Measurements from ENCODE around the gene RFLNA. TPM values are rescaled to one million over a fixed set of nuclear protein-coding genes. Genes with fewer than 3 reads are reported as not detected.

The RFLNA gene
- total and polyA plus RNA-seq, 2 donors (not counting 1 experiment from before 2014, with no cell fraction given): not detected

DNA sequence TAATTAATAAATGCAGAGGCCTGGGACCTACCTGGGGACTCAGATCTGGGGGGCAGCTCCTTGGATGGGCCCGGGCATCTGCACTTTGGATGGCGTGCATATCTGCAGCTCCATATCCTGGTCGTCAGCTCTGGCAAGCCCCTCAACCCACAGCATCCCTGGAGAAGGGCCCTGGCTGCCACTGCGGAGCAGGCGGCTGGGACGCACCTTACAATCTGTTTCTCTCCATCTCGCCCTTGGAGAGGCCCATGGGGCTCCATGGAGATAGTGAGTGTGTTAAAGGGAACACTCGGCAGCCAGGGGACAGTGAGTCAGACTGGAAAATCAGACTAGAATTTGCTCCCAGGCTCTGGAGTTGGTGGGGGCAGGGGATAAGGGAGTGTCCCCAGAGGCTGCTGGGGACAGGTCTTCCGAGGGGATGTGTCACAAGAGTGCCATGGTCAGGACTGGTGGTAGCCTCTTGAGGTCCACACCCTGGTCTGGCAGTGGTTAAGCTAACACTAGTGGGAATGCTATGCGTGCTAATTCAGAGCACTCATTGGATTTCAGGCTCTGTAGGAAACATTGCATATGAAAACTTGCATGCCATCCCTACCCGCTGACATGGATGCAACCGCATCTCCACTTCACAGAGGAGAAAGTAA, 21.5 kb downstream of the RFLNA start:
- Histone ChIP-seq H3K9ac (ENCODE audit: low read length) (no peak overlapping the region), H3K27me3 (replicated peaks in 1 of 4; ENCODE audit: control extremely low read depth in 1 of 4, control insufficient read depth in 3 of 4, insufficient read depth in 4 of 4, low read length in 3 of 4) (no peaks in the 10 kb centered on the region), H3K36me3 (replicated peaks in 1 of 2; ENCODE audit: control extremely low read depth in 1 of 2, control insufficient read depth in 1 of 2, extremely low read depth in 1 of 2, insufficient read depth in 2 of 2, low read length in 1 of 2) (no peaks in the 10 kb centered on the region), H3K4me1 (ENCODE audit: control insufficient read depth in 2 of 2, insufficient read depth in 2 of 2, low read length in 2 of 2) (no peaks in the 10 kb centered on the region), H3K9me3 (ENCODE audit: control extremely low read depth in 1 of 3, control insufficient read depth in 2 of 3, insufficient read depth in 1 of 3, low read length in 2 of 3) (no peaks in the 10 kb centered on the region), H3K4me2 (replicated peaks; ENCODE audit: low read depth, low read length, poor library complexity, severe bottlenecking) (no peak overlapping the region), H2AFZ (ENCODE audit: insufficient read depth, low read depth, low read length, poor library complexity, severe bottlenecking) (no peak overlapping the region), H4K20me1 (ENCODE audit: control insufficient read depth, insufficient read depth, low read length, poor library complexity, severe bottlenecking) (no peaks in the 10 kb centered on the region), H3K79me2 (ENCODE audit: control insufficient read depth, insufficient read depth, low read length) (no peaks in the 10 kb centered on the region), H3K27ac (ENCODE audit: low read length in 2 of 2) (no peak overlapping the region), H3K4me3 (ENCODE audit: control extremely low read depth in 1 of 5, extremely low read depth in 1 of 5, insufficient read depth in 1 of 5, low read depth in 2 of 5, low read length in 4 of 5) (no peak overlapping the region)
- ChIA-PET POLR2A (no interaction called here), CTCF (no interaction called here)
- intact Hi-C loops (cut with micrococcal nuclease): no loop called here
- 89% methylated on average over 11 of the region's 12 CpGs for WGBS (ENCODE audit: insufficient coverage)
- no peaks in the 10 kb centered on the region for H3K27me3 Mint-ChIP-seq
- TF ChIP-seq, protein P1, sequence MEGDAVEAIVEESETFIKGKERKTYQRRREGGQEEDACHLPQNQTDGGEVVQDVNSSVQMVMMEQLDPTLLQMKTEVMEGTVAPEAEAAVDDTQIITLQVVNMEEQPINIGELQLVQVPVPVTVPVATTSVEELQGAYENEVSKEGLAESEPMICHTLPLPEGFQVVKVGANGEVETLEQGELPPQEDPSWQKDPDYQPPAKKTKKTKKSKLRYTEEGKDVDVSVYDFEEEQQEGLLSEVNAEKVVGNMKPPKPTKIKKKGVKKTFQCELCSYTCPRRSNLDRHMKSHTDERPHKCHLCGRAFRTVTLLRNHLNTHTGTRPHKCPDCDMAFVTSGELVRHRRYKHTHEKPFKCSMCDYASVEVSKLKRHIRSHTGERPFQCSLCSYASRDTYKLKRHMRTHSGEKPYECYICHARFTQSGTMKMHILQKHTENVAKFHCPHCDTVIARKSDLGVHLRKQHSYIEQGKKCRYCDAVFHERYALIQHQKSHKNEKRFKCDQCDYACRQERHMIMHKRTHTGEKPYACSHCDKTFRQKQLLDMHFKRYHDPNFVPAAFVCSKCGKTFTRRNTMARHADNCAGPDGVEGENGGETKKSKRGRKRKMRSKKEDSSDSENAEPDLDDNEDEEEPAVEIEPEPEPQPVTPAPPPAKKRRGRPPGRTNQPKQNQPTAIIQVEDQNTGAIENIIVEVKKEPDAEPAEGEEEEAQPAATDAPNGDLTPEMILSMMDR (IDR thresholded peaks at IDR 0.05): no peak
- TF ChIP-seq EZH2 (IDR thresholded peaks at IDR 0.05; ENCODE audit: borderline replicate concordance, insufficient read depth, low read depth, low read length, poor library complexity, severe bottlenecking): no peak
- DNase-seq: no peak
- no peaks in the 10 kb centered on the region for H3K9me3 Mint-ChIP-seq (ENCODE audit: insufficient read depth)
- no peak overlapping the region for H3K4me3 Mint-ChIP-seq
- no peak for ATAC-seq (ENCODE audit: low read depth)
- H3K27ac Mint-ChIP-seq: no peak overlapping the region
- no peaks in the 10 kb centered on the region for H3K4me1 Mint-ChIP-seq

DNA sequence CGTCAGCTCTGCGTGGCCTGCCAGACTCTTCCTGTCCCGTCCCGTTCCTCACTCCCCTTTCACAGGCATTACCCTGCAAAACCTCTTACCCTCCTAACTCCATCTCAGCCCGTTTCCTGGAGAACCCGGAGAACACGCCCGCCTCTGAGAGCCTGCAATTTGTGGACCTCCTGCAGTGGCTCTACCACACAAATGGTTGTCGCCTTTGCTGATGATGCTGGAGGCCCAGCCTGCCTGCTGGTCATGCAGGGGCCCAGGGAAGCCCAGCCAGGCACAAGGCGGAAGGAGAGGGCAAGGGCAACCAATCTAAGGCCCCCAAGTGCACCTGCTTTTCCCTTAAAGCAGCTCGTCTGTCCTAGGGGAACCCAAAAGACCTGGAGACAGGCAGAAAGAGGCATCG, 22.5 kb downstream of the RFLNA start:
- 87% methylated on average over 12 of the region's 12 CpGs for WGBS (ENCODE audit: insufficient coverage)
- Mint-ChIP-seq H3K4me1 (no peaks in the 10 kb centered on the region), H3K27ac (no peak overlapping the region), H3K27me3 (no peaks in the 10 kb centered on the region), H3K9me3 (ENCODE audit: insufficient read depth) (no peaks in the 10 kb centered on the region), H3K4me3 (no peak overlapping the region)
- intact Hi-C loops (cut with micrococcal nuclease): no loop called here
- ATAC-seq (ENCODE audit: low read depth): no peak
- Histone ChIP-seq H2AFZ (ENCODE audit: insufficient read depth, low read depth, low read length, poor library complexity, severe bottlenecking) (no peak overlapping the region), H3K9ac (ENCODE audit: low read length) (no peak overlapping the region), H3K79me2 (ENCODE audit: control insufficient read depth, insufficient read depth, low read length) (no peaks in the 10 kb centered on the region), H3K36me3 (replicated peaks in 1 of 2; ENCODE audit: control extremely low read depth in 1 of 2, control insufficient read depth in 1 of 2, extremely low read depth in 1 of 2, insufficient read depth in 2 of 2, low read length in 1 of 2) (no peaks in the 10 kb centered on the region), H3K9me3 (ENCODE audit: control extremely low read depth in 1 of 3, control insufficient read depth in 2 of 3, insufficient read depth in 1 of 3, low read length in 2 of 3) (peaks cover 0 to 4% (median 0%) of the 10 kb centered on the region in 3 donors), H3K4me3 (ENCODE audit: control extremely low read depth in 1 of 5, extremely low read depth in 1 of 5, insufficient read depth in 1 of 5, low read depth in 2 of 5, low read length in 4 of 5) (no peak overlapping the region), H3K4me1 (ENCODE audit: control insufficient read depth in 2 of 2, insufficient read depth in 2 of 2, low read length in 2 of 2) (no peaks in the 10 kb centered on the region), H3K27ac (ENCODE audit: low read length in 2 of 2) (no peak overlapping the region), H3K4me2 (replicated peaks; ENCODE audit: low read depth, low read length, poor library complexity, severe bottlenecking) (no peak overlapping the region), H4K20me1 (ENCODE audit: control insufficient read depth, insufficient read depth, low read length, poor library complexity, severe bottlenecking) (no peaks in the 10 kb centered on the region), H3K27me3 (replicated peaks in 1 of 4; ENCODE audit: control extremely low read depth in 1 of 4, control insufficient read depth in 3 of 4, insufficient read depth in 4 of 4, low read length in 3 of 4) (no peaks in the 10 kb centered on the region)
- DNase-seq: no peak
- ChIA-PET POLR2A (no interaction called here), CTCF (no interaction called here)
- TF ChIP-seq EZH2 (IDR thresholded peaks at IDR 0.05; ENCODE audit: borderline replicate concordance, insufficient read depth, low read depth, low read length, poor library complexity, severe bottlenecking): no peak
- TF ChIP-seq, protein P1 (IDR thresholded peaks at IDR 0.05): no peak
